HFFc6 (cell line): ENCODE results near the gene SLC6A13. TPM values are rescaled to one million over a fixed set of nuclear protein-coding genes. Genes with fewer than 3 reads are reported as not detected.

Experiments used
- DNase-seq: peaks from one replicate; pipeline ENCODE4 v3.0.0-alpha.2; 2018
- H3K27ac Mint-ChIP-seq: 2 replicates; pipeline ENCODE4 v1.8.0; 2020; ENCODE audit warnings: mild to moderate bottlenecking, mixed read lengths
- H3K27me3 Mint-ChIP-seq: 2 replicates; pipeline ENCODE4 v1.8.0; 2021; ENCODE audit warnings: mild to moderate bottlenecking, moderate library complexity, mixed read lengths; ENCODE audit not compliant: insufficient read depth
- H3K36me3 Mint-ChIP-seq: 2 replicates; pipeline ENCODE4 v1.8.0; 2021; ENCODE audit warnings: low read depth, mixed read lengths
- H3K4me1 Mint-ChIP-seq: 2 replicates; pipeline ENCODE4 v1.8.0; 2020; ENCODE audit warnings: low read depth, mixed read lengths
- H3K4me3 Mint-ChIP-seq: 2 replicates; pipeline ENCODE4 v1.8.0; 2020; ENCODE audit warnings: mild to moderate bottlenecking, moderate library complexity, mixed read lengths
- H3K9me3 Mint-ChIP-seq: 2 replicates; pipeline ENCODE4 v1.8.0; 2020; ENCODE audit warnings: mild to moderate bottlenecking, mixed read lengths
- total RNA-seq, 6 experiments: library from RNA; stranded (reverse); fragmentation: NEBNext Ultra II Directional; extraction: Animal tissue kit (Norgen Biotek cat#: 25700); gene quantifications; 2 replicates in 1 of 6; 3 replicates in 5 of 6; pipeline ENCODE4 v1.2.3, GENCODE V29; 2021
- TF ChIP-seq, protein P1 (sequence below): fragments of 200-600 bp; sonication (generic); IDR thresholded peaks from 2 replicates; pipeline ENCODE4 v1.5.0; 2021; ENCODE audit warnings: antibody characterized with exemption, mild to moderate bottlenecking

The SLC6A13 gene
- total RNA-seq, 6 experiments from 2014 or later = not detected

DNA sequence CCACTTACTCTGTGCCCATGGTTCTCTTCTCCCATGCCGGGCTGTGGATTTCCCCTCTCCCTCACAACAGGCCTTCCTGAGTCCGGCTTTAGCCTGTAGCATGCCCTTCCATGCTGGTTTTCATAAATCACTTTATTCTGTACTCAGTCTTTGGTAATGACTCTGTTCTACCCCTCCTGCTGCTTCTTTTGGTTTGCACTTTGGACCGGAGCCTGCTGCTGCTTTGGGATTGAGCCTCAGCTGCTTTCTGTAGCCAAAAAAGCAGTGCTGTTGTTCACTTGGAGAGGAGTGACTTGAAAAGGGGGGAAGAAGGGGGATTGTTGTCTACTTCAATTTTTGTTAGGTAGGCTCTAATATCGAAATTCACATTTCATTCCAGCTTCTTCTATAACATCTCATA lies 8.5 kb upstream of the SLC6A13 start:
- Mint-ChIP-seq H3K27ac (no peak overlapping the region), H3K27me3 (peaks cover 5% of the 10 kb centered on the region), H3K4me3 (no peak overlapping the region), H3K4me1 (no peaks in the 10 kb centered on the region), H3K9me3 (no peaks in the 10 kb centered on the region), H3K36me3 (no peaks in the 10 kb centered on the region)
- DNase-seq = no peak
- TF ChIP-seq, protein P1, sequence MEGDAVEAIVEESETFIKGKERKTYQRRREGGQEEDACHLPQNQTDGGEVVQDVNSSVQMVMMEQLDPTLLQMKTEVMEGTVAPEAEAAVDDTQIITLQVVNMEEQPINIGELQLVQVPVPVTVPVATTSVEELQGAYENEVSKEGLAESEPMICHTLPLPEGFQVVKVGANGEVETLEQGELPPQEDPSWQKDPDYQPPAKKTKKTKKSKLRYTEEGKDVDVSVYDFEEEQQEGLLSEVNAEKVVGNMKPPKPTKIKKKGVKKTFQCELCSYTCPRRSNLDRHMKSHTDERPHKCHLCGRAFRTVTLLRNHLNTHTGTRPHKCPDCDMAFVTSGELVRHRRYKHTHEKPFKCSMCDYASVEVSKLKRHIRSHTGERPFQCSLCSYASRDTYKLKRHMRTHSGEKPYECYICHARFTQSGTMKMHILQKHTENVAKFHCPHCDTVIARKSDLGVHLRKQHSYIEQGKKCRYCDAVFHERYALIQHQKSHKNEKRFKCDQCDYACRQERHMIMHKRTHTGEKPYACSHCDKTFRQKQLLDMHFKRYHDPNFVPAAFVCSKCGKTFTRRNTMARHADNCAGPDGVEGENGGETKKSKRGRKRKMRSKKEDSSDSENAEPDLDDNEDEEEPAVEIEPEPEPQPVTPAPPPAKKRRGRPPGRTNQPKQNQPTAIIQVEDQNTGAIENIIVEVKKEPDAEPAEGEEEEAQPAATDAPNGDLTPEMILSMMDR = no peak

DNA sequence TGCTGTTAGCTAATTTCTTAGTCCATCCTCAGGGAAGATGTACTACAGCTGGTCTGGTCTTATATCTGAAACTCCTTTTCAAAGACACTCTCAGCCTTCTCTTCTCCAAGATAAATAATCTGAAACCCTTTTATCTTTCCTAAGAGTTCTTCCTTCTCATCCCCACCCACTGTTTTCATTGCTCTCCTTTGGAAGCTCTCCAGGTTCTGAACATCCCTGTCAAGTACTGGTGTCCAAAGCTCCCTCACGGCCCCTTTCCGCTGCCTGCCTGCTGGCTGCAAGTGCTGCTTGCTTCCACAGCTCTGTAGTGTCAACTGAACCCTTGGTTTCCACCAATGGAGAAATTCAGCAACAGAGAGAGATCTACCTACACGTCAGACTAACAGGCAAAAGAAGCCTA lies 6.6 kb upstream of the SLC6A13 start:
- Mint-ChIP-seq H3K4me1 (no peaks in the 10 kb centered on the region), H3K9me3 (no peaks in the 10 kb centered on the region), H3K36me3 (no peaks in the 10 kb centered on the region), H3K27me3 (peaks cover 5% of the 10 kb centered on the region), H3K4me3 (no peak overlapping the region), H3K27ac (no peak overlapping the region)
- TF ChIP-seq, protein P1 = no peak
- no peak for DNase-seq

DNA sequence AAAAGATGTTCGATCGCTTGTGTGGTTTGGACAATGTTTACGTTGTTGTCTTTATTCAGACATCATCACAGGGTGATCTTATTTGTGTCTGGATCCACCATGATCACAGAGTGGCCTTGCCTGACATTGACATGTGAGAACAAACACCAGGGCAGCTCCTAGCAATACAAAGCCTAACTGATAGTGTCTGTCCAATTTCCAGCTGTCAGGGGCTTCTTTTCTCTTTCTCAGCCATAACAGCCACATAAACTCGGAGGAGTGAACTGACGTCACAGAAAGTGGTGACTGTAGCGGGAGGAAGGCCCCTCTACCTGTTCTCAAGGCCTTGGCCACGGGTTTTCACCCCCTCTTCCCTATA lies 5.8 kb upstream of the SLC6A13 start:
- Mint-ChIP-seq H3K4me1 (peaks cover 6% of the 10 kb centered on the region), H3K27me3 (peaks cover 5% of the 10 kb centered on the region), H3K36me3 (no peaks in the 10 kb centered on the region), H3K4me3 (no peak overlapping the region), H3K9me3 (no peaks in the 10 kb centered on the region), H3K27ac (no peak overlapping the region)
- DNase-seq = no peak
- TF ChIP-seq, protein P1 = no peak

DNA sequence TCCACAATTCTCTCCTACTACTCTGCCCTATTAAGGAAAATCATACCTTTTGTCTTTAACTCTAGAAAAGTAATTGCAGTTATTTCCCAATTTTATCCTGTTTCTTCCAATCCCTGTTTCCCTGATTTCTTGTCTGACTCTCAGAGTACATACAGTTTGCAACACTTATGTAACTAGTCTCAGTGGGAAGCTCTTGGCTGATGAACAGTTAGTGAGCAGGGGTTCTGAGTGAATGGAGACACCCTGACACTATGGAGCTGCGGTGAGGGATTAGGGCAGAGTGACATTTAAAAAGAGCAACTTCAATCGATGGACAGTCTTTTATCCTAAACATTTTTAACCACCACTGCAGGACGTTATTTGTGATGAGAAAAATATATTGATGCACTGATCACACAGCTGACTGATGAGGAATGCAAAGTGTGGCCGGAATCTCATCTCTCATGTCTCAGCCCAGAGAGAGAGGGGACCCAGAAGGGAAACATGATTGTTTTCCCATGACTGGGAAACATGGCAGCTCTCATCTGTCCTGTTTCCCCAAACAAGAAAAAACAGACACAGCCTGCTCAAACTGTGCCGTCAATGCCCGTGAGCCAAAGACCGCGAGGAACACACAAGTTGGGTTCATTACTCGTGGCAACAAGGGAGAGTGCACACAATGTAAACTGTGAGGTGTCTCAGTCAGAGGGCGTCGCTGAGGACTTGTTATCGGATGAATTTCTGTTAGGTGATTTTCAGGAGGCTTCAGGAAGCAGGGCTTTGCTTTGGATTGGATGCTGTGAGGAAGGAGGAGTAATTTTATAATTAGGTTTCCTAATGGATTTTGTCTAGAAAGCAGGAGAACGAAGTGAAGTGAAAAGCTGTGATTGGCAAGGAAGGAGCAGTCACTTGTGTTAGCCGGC lies 5.2 kb upstream of the SLC6A13 start:
- no peak for DNase-seq
- Mint-ChIP-seq H3K4me1 (peaks cover 6% of the 10 kb centered on the region), H3K27ac (no peak overlapping the region), H3K4me3 (no peak overlapping the region; the same call in 1 of the 2 replicates), H3K36me3 (no peaks in the 10 kb centered on the region), H3K27me3 (peaks cover 9% of the 10 kb centered on the region), H3K9me3 (no peaks in the 10 kb centered on the region)
- TF ChIP-seq, protein P1 = no peak

DNA sequence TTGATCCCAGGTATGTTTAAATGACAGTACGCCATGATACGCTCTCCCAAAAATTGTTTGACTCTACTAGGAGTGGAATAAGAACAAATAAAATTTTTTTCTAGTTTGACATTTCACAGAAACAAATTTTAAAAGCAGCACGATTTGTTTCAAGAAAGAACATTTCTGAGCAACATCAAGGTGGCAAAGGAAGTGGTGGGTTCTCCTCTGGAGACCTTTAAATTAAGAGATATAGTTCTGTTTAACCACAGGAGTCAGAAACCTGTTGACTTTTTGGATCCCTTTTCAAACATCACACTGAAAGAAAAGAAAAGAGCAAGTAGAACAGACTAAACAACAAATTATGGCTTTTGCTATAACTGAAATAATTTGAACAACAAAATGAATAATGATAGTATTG lies 2.5 kb upstream of the SLC6A13 start:
- H3K36me3 Mint-ChIP-seq = no peaks in the 10 kb centered on the region
- TF ChIP-seq, protein P1 = no peak
- H3K27ac Mint-ChIP-seq = no peak overlapping the region
- peaks cover 6% of the 10 kb centered on the region for H3K4me1 Mint-ChIP-seq
- H3K9me3 Mint-ChIP-seq = no peaks in the 10 kb centered on the region
- no peak overlapping the region for H3K4me3 Mint-ChIP-seq
- H3K27me3 Mint-ChIP-seq = peaks cover 21% of the 10 kb centered on the region
- no peak for DNase-seq
